ENCODE data around the gene FBLN5. TPM values are rescaled to one million over a fixed set of nuclear protein-coding genes. Genes with fewer than 3 reads are reported as not detected.
A peak's percentile ranks its signal among the peaks of the same experiment; 100 is the strongest.

The FBLN5 gene
- total and polyA plus RNA-seq, 4 experiments from 2014 or later: 7.9 to 23.7 (median 15.8) TPM

DNA sequence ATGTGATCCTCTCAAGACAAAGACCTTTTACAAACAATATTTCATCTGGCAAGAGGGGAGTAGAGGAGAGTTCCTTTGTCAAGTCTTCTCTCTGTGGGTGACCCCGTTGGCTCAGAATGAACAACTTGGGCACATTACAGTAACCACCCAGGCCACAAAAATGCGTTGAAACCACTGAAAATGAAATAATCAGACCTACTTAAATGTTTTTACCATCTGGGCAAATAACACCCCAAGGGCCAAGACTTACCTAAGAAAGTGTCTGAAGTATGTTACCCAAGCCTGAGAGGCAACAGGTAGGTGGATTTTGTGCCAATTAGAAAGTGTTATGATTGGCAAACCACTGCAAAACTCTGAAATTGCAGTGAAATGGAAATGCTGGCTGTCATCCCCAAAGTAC lies 81.4 kb downstream of the FBLN5 start:
- Mint-ChIP-seq H3K4me3 (peak overlapping the region; percentile 97 to 100 (median 99)), H3K27ac (peak overlapping the region; percentile 94 to 100 (median 97)), H3K4me1 (peaks cover 50 to 96% (median 68%) of the 10 kb centered on the region in 4 donors), H3K27me3 (no peaks in the 10 kb centered on the region), H3K36me3 (peaks cover 26 to 37% of the 10 kb centered on the region in 2 donors), H3K9me3 (no peaks in the 10 kb centered on the region)
- Histone ChIP-seq H3K4me3 (ENCODE audit: low read length in 2 of 2) (peak overlapping the region; percentile 76 to 93), H3K4me1 (ENCODE audit: insufficient read depth, low read length) (peaks cover 79% of the 10 kb centered on the region), H3K27ac (ENCODE audit: low read depth, low read length) (peak overlapping the region; percentile 79), H3K27me3 (ENCODE audit: insufficient read depth, low read length) (no peaks in the 10 kb centered on the region), H3K36me3 (ENCODE audit: insufficient read depth, low read length) (no peaks in the 10 kb centered on the region), H3K9me3 (ENCODE audit: control insufficient read depth in 1 of 2, low read length in 2 of 2) (no peaks in the 10 kb centered on the region)
- CTCF ChIA-PET (ENCODE audit: partially characterized antibody): interaction anchor here (1.0 to 2.6 kb wide), 3 partner anchors 26 to 70 kb away, joined by 3 to 16 read pairs (median 15); no protein-coding TSS in a partner anchor
- DNase-seq: peak in 3 of 5 donors; percentile 33 to 46 (median 38)
- POLR2A ChIA-PET (ENCODE audit: partially characterized antibody): interaction anchor here (0.6 to 4.8 kb wide), 12 partner anchors 8 to 357 kb away, joined by 3 to 99 read pairs (median 12); partner anchors contain the start of gene PPP4R3A
- intact Hi-C loops (cut with micrococcal nuclease): loop anchor here (2.0 kb wide), 3 partner anchors 15 to 45 kb away; no protein-coding TSS in a partner anchor

- H3K27ac ChIP-seq (ENCODE audit: low read depth, low read length): no peak overlapping the region
- peaks cover 9% of the 10 kb centered on the region for H3K36me3 ChIP-seq (ENCODE audit: insufficient read depth, low read length)
Measured at GRCh38 chr14:91862417-91862816, 85.1 kb downstream of the FBLN5 start.

DNA sequence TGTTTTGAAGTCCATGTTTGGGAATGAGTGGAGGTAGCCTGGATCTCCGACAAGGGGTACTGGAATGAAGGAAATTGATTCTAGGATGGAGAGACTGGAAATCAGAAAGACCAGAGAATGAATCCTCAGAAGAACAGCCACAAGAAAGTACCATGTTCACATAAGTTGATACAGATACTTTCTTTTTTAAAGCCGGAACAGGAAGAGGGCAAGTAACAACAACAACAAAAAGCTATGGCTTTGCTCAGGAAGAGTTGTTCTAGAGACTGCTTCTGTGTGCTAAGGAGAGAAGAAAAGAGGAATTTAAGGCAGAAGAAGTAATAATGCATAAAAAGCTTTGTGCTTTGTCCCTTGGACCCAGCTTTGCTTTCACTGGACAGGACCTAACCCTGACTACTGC lies 86.4 kb downstream of the FBLN5 start:
- H3K4me1 Mint-ChIP-seq: peaks cover 64 to 96% (median 80%) of the 10 kb centered on the region in 4 donors
- H3K27ac Mint-ChIP-seq: peak overlapping the region; percentile 76 to 99 (median 93)
- H3K36me3 Mint-ChIP-seq: peaks cover 61 to 63% of the 10 kb centered on the region in 2 donors
- POLR2A ChIA-PET (ENCODE audit: partially characterized antibody): interaction anchor here (0.9 to 9.0 kb wide), 10 partner anchors 7 to 50 kb away, joined by 3 to 193 read pairs (median 7); partner anchors contain the start of gene TC2N
- H3K4me3 ChIP-seq (ENCODE audit: low read length in 2 of 2): peak overlapping the region; percentile 12 to 26
- H3K9me3 Mint-ChIP-seq: no peaks in the 10 kb centered on the region
- intact Hi-C loops (cut with micrococcal nuclease): loop anchor here (1.0 kb wide), 1 partner anchor 12 kb away; no protein-coding TSS in a partner anchor
- H3K27me3 Mint-ChIP-seq: no peaks in the 10 kb centered on the region
- CTCF ChIA-PET (ENCODE audit: partially characterized antibody): interaction anchor here (1.1 to 2.4 kb wide), 3 partner anchors 11 to 50 kb away, joined by 4 to 16 read pairs (median 6); no protein-coding TSS in a partner anchor
- peak in 4 of 5 donors; percentile 26 to 37 (median 28) for DNase-seq
- H3K4me3 Mint-ChIP-seq: peak overlapping the region; percentile 67 to 89 (median 82)
- peaks cover 92% of the 10 kb centered on the region for H3K4me1 ChIP-seq (ENCODE audit: insufficient read depth, low read length)
- H3K27ac ChIP-seq (ENCODE audit: low read depth, low read length): peak overlapping the region; percentile 37
- no peaks in the 10 kb centered on the region for H3K9me3 ChIP-seq (ENCODE audit: control insufficient read depth in 1 of 2, low read length in 2 of 2)
- no peaks in the 10 kb centered on the region for H3K27me3 ChIP-seq (ENCODE audit: insufficient read depth, low read length)
- peaks cover 18% of the 10 kb centered on the region for H3K36me3 ChIP-seq (ENCODE audit: insufficient read depth, low read length)

More at GRCh38 chr14:91862417-91862816, 85.1 kb downstream of the FBLN5 start:
- Mint-ChIP-seq H3K36me3 (peaks cover 55 to 65% of the 10 kb centered on the region in 2 donors), H3K4me3 (peak overlapping the region; percentile 83 to 99 (median 96)), H3K27me3 (no peaks in the 10 kb centered on the region), H3K9me3 (no peaks in the 10 kb centered on the region), H3K27ac (peak overlapping the region; percentile 82 to 95 (median 87)), H3K4me1 (peaks cover 55 to 96% (median 70%) of the 10 kb centered on the region in 4 donors)
- POLR2A ChIA-PET (ENCODE audit: partially characterized antibody): interaction anchor here (0.7 to 9.0 kb wide), 11 partner anchors 6 to 353 kb away, joined by 3 to 193 read pairs (median 9); partner anchors contain the start of genes PPP4R3A and TC2N
- intact Hi-C loops (cut with micrococcal nuclease): loop anchor here (2.0 kb wide), 1 partner anchor 352 kb away; the partner anchor contains the start of gene PPP4R3A
- Histone ChIP-seq H3K9me3 (ENCODE audit: control insufficient read depth in 1 of 2, low read length in 2 of 2) (no peaks in the 10 kb centered on the region), H3K4me3 (ENCODE audit: low read length in 2 of 2) (no peak overlapping the region), H3K4me1 (ENCODE audit: insufficient read depth, low read length) (peaks cover 79% of the 10 kb centered on the region), H3K27me3 (ENCODE audit: insufficient read depth, low read length) (no peaks in the 10 kb centered on the region)
- CTCF ChIA-PET (ENCODE audit: partially characterized antibody): interaction anchor here (1.0 to 3.8 kb wide), 5 partner anchors 11 to 56 kb away, joined by 3 to 28 read pairs (median 6); no protein-coding TSS in a partner anchor
- DNase-seq: no peak

DNA sequence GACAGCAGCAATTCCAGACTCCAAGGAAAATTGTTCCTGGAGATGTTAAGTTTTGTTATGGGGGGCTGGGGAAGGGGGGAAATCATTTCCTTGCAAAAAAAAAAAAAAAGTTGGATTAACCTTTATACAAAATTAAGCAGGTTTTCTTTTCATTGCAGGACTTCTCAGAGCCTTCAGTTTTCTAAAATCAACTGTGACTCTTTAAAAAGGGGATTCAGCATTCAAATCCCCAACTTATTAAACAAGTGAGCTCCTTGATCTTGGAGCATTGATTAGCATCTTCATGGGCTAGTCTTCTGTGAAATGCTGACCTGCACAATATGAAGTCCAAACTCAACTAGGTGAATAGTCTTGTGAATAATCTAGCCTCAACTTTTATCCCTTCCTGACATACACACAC lies 87.3 kb downstream of the FBLN5 start:
- ChIA-PET POLR2A (ENCODE audit: partially characterized antibody) (interaction anchor here (0.7 to 9.0 kb wide), 10 partner anchors 8 to 511 kb away, joined by 3 to 193 read pairs (median 8); partner anchors contain the start of gene TC2N), CTCF (ENCODE audit: partially characterized antibody) (interaction anchor here (0.6 to 2.4 kb wide), 4 partner anchors 18 to 907 kb away, joined by 3 to 16 read pairs (median 4); no protein-coding TSS in a partner anchor)
- Histone ChIP-seq H3K27ac (ENCODE audit: low read depth, low read length) (peak overlapping the region; percentile 37), H3K4me3 (ENCODE audit: low read length in 2 of 2) (no peak overlapping the region), H3K4me1 (ENCODE audit: insufficient read depth, low read length) (peaks cover 100% of the 10 kb centered on the region), H3K36me3 (ENCODE audit: insufficient read depth, low read length) (peaks cover 23% of the 10 kb centered on the region), H3K27me3 (ENCODE audit: insufficient read depth, low read length) (no peaks in the 10 kb centered on the region), H3K9me3 (ENCODE audit: control insufficient read depth in 1 of 2, low read length in 2 of 2) (no peaks in the 10 kb centered on the region)
- no peak for DNase-seq
- Mint-ChIP-seq H3K9me3 (no peaks in the 10 kb centered on the region), H3K27me3 (no peaks in the 10 kb centered on the region), H3K36me3 (peaks cover 66 to 72% of the 10 kb centered on the region in 2 donors), H3K4me1 (peaks cover 71 to 100% (median 89%) of the 10 kb centered on the region in 4 donors), H3K27ac (peak overlapping the region; percentile 84 to 95 (median 91)), H3K4me3 (peak overlapping the region in 6 of 8 donors; percentile 77 to 89 (median 82))
- intact Hi-C loops (cut with micrococcal nuclease): no loop called here

- Histone ChIP-seq H3K36me3 (ENCODE audit: insufficient read depth, low read length) (peaks cover 30% of the 10 kb centered on the region), H3K9me3 (ENCODE audit: control insufficient read depth in 1 of 2, low read length in 2 of 2) (no peaks in the 10 kb centered on the region), H3K27ac (ENCODE audit: low read depth, low read length) (no peak overlapping the region), H3K27me3 (ENCODE audit: insufficient read depth, low read length) (no peaks in the 10 kb centered on the region), H3K4me3 (ENCODE audit: low read length in 2 of 2) (no peak overlapping the region), H3K4me1 (ENCODE audit: insufficient read depth, low read length) (peaks cover 99% of the 10 kb centered on the region)
- Mint-ChIP-seq H3K4me1 (peaks cover 68 to 100% (median 91%) of the 10 kb centered on the region in 4 donors), H3K27ac (peak overlapping the region; percentile 80 to 95 (median 89)), H3K4me3 (peak overlapping the region; percentile 7 to 87 (median 54)), H3K27me3 (no peaks in the 10 kb centered on the region), H3K36me3 (peaks cover 66 to 70% of the 10 kb centered on the region in 2 donors), H3K9me3 (no peaks in the 10 kb centered on the region)
- peak in 1 of 5 donors; percentile 65 for DNase-seq
- ChIA-PET CTCF (ENCODE audit: partially characterized antibody) (interaction anchor here (1.0 to 1.9 kb wide), 6 partner anchors 13 to 248 kb away, joined by 3 to 10 read pairs (median 3); partner anchors contain the start of gene ATXN3), POLR2A (ENCODE audit: partially characterized antibody) (interaction anchor here (1.0 to 9.0 kb wide), 18 partner anchors 8 to 73 kb away, joined by 3 to 193 read pairs (median 4); partner anchors contain the start of gene TC2N)
- intact Hi-C loops (cut with micrococcal nuclease): loop anchor here (1.0 kb wide), 1 partner anchor 9 kb away; the partner anchor contains the start of gene TC2N
Measured at GRCh38 chr14:91858536-91859275, 88.8 kb downstream of the FBLN5 start.

DNA sequence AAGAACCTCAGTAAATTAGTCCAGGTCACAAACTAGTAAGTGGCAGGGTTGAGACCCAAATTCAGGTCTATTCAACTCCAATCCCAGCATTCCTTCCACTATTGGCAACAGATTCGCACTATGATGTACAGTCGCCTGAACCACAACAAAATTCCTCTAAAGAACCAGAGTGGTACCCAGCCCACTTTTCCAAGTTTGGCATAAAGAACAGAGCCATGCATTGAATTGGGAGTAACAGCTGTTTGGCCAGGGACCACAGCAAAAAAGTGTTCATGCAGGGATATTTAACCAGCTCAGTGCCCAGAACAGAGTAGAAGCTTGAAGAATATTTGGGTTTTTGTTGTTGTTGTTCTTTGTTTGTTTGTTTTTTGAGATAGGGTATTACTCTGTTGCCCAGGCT lies 89.9 kb downstream of the FBLN5 start:
- H3K9me3 ChIP-seq (ENCODE audit: control insufficient read depth in 1 of 2, low read length in 2 of 2): no peaks in the 10 kb centered on the region
- Mint-ChIP-seq H3K27me3 (no peaks in the 10 kb centered on the region), H3K36me3 (peaks cover 62 to 64% of the 10 kb centered on the region in 2 donors), H3K9me3 (no peaks in the 10 kb centered on the region), H3K4me3 (peak overlapping the region in 4 of 8 donors; percentile 5 to 87 (median 62)), H3K27ac (peak overlapping the region in 5 of 7 donors; percentile 25 to 95 (median 57)), H3K4me1 (peaks cover 65 to 100% (median 89%) of the 10 kb centered on the region in 4 donors)
- no peaks in the 10 kb centered on the region for H3K27me3 ChIP-seq (ENCODE audit: insufficient read depth, low read length)
- H3K4me3 ChIP-seq (ENCODE audit: low read length in 2 of 2): no peak overlapping the region
- H3K36me3 ChIP-seq (ENCODE audit: insufficient read depth, low read length): peaks cover 35% of the 10 kb centered on the region
- CTCF ChIA-PET (ENCODE audit: partially characterized antibody): interaction anchor here (1.4 to 1.9 kb wide), 2 partner anchors 54 to 249 kb away, joined by 5 to 10 read pairs; partner anchors contain the start of gene ATXN3
- DNase-seq: no peak
- peaks cover 93% of the 10 kb centered on the region for H3K4me1 ChIP-seq (ENCODE audit: insufficient read depth, low read length)
- POLR2A ChIA-PET (ENCODE audit: partially characterized antibody): interaction anchor here (1.0 to 9.0 kb wide), 9 partner anchors 11 to 72 kb away, joined by 3 to 193 read pairs (median 7); partner anchors contain the start of gene TC2N
- no peak overlapping the region for H3K27ac ChIP-seq (ENCODE audit: low read depth, low read length)
- intact Hi-C loops (cut with micrococcal nuclease): loop anchor here (1.0 kb wide), 1 partner anchor 10 kb away; the partner anchor contains the start of gene TC2N
